Neural cell (in vitro differentiated cells): Measurements from ENCODE around the gene USP38. TPM values are rescaled to one million over a fixed set of nuclear protein-coding genes. Genes with fewer than 3 reads are reported as not detected.

Source experiments
- H2AFZ ChIP-seq: fragments of 200-600, 300-800 bp; sonication (generic), shearing (Covaris generic); 2 replicates; pipeline ENCODE4 v1.6.0; 2014; ENCODE audit warnings: low read depth, mild to moderate bottlenecking, antibody characterized with exemption, low read length, moderate library complexity
- H3F3A ChIP-seq: fragments of 200-600 bp; shearing (Covaris generic); 2 replicates; pipeline ENCODE4 v1.6.1; 2016; ENCODE audit warnings: mild to moderate bottlenecking, moderate library complexity, mixed read lengths, antibody characterized with exemption, low read length; ENCODE audit not compliant: insufficient read depth, poor library complexity, severe bottlenecking
- H3K27ac ChIP-seq: fragments of 200-600, 300-800 bp; sonication (generic), shearing (Covaris generic); 2 replicates; pipeline ENCODE4 v1.5.1; 2014; ENCODE audit warnings: mild to moderate bottlenecking, low read length, moderate library complexity
- H3K27me3 ChIP-seq: fragments of 300-800, 200-600 bp; sonication (generic), shearing (Covaris generic); 2 replicates; pipeline ENCODE4 v1.6.0; 2014; ENCODE audit warnings: mild to moderate bottlenecking, low read depth, low read length, moderate library complexity; ENCODE audit not compliant: insufficient read depth
- H3K36me3 ChIP-seq: fragments of 300-800, 200-600 bp; sonication (generic), shearing (Covaris generic); 2 replicates; pipeline ENCODE4 v1.5.1; 2014; ENCODE audit warnings: mild to moderate bottlenecking, antibody characterized with exemption, low read length, moderate library complexity; ENCODE audit not compliant: insufficient read depth
- H3K4me2 ChIP-seq: fragments of 300-800, 200-600 bp; sonication (generic), shearing (Covaris generic); 2 replicates; pipeline ENCODE4 v1.6.0; 2014; ENCODE audit warnings: mild to moderate bottlenecking, low read length
- H3K4me3 ChIP-seq: fragments of 300-800, 200-600 bp; sonication (generic), shearing (Covaris generic); 2 replicates; pipeline ENCODE4 v1.5.1; 2014; ENCODE audit warnings: mild to moderate bottlenecking, low read length, moderate library complexity
- H3K79me2 ChIP-seq: fragments of 200-600 bp; shearing (Covaris generic); replicated peaks from 2 replicates; pipeline ENCODE4 v1.6.0; 2014; ENCODE audit warnings: mild to moderate bottlenecking, low read length, moderate library complexity; ENCODE audit not compliant: insufficient read depth
- H3K9ac ChIP-seq: fragments of 300-800, 200-600 bp; sonication (generic), shearing (Covaris generic); 2 replicates; pipeline ENCODE4 v1.6.1; 2016; ENCODE audit warnings: mild to moderate bottlenecking, low read length, mixed read lengths
- H3K9me2 ChIP-seq: fragments of 200-600 bp; shearing (Covaris generic); 2 replicates; pipeline ENCODE4 v1.6.1; 2016; ENCODE audit warnings: mild to moderate bottlenecking, low read length, mixed read lengths; ENCODE audit not compliant: insufficient read depth
- H3K9me3 ChIP-seq: fragments of 200-600, 300-800 bp; sonication (generic), shearing (Covaris generic); 2 replicates; pipeline ENCODE4 v1.6.1; 2016; ENCODE audit warnings: mild to moderate bottlenecking, mixed run types, low read length, moderate library complexity, mixed read lengths
- H4K20me1 ChIP-seq: fragments of 200-600 bp; shearing (Covaris generic); 2 replicates; pipeline ENCODE4 v1.6.1; 2016; ENCODE audit warnings: mild to moderate bottlenecking, mixed run types; ENCODE audit not compliant: insufficient read depth
- EP300 ChIP-seq: fragments of 450-650 bp; conservative IDR thresholded peaks from 2 replicates; pipeline ENCODE4 v1.6.1; 2014; ENCODE audit warnings: antibody characterized with exemption, mild to moderate bottlenecking, moderate library complexity; ENCODE audit not compliant: poor library complexity, severe bottlenecking
- EZH2 ChIP-seq: fragments of 200-600, 300-800 bp; shearing (Covaris generic), sonication (generic); IDR thresholded peaks from 2 replicates; pipeline ENCODE4 v1.6.1; 2014; ENCODE audit warnings: antibody characterized with exemption, low read length, borderline replicate concordance, mild to moderate bottlenecking; ENCODE audit not compliant: insufficient read depth, poor library complexity, severe bottlenecking
- MXI1 ChIP-seq: fragments of 450-650 bp; conservative IDR thresholded peaks from 2 replicates; pipeline ENCODE4 v1.6.1; 2014; ENCODE audit warnings: antibody characterized with exemption, mild to moderate bottlenecking; ENCODE audit not compliant: poor library complexity, severe bottlenecking
- POLR2AphosphoS5 ChIP-seq: IDR thresholded peaks from 2 replicates; pipeline ENCODE4 v1.6.1; 2012
- RAD21 ChIP-seq: fragments of 450-650 bp; conservative IDR thresholded peaks from 2 replicates; pipeline ENCODE4 v1.6.1; 2014; ENCODE audit warnings: antibody characterized with exemption, mild to moderate bottlenecking, moderate library complexity
- SMC3 ChIP-seq: fragments of 450-650 bp; conservative IDR thresholded peaks from 2 replicates; pipeline ENCODE4 v1.6.1; 2014; ENCODE audit warnings: antibody characterized with exemption, mild to moderate bottlenecking, moderate library complexity; ENCODE audit not compliant: poor library complexity
- TAF1 ChIP-seq: IDR thresholded peaks from 2 replicates; pipeline ENCODE4 v1.6.1; 2012; ENCODE audit warnings: low read depth
- polyA plus RNA-seq: library from polyadenylated mRNA; depleted of rRNA; stranded (reverse); fragments of >200 nt; gene quantifications from 2 replicates; pipeline ENCODE4 v1.2.3, GENCODE V29; 2014
- TF ChIP-seq, protein P1 (sequence below): fragments of 450-650 bp; IDR thresholded peaks from 2 replicates; pipeline ENCODE4 v1.5.1; 2014; ENCODE audit warnings: antibody characterized with exemption, mild to moderate bottlenecking, moderate library complexity; ENCODE audit not compliant: poor library complexity, severe bottlenecking
- TF ChIP-seq, protein P2 (sequence below): IDR thresholded peaks from 2 replicates; pipeline ENCODE4 v1.6.1; 2012; ENCODE audit warnings: borderline replicate concordance

The USP38 gene
- polyA plus RNA-seq, 1 donor from 2014 or later = 9.5 TPM

DNA sequence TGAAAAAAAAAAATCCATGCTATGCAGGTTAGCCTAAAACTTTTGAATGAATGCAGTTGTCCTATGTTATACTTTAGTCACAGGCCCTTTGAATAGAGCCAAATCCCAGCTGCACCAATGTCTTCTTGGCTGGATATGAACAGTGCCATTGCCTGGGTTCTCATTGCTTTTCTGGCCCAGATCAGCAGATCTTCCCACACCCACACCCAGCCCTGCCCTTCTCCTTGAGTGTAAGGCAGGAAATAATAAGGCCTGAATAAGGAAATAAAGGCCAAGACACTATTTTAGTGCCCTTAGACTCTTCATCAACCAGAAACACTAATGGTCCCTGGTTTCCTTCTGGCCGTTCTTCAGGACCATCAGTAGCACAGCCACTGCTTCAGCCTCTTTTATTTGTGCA is 66.6 kb downstream of the USP38 start:
- Histone ChIP-seq H3K36me3 (no peaks in the 10 kb centered on the region), H3K27ac (no peak overlapping the region), H3K27me3 (no peaks in the 10 kb centered on the region), H3K9ac (no peak overlapping the region), H4K20me1 (no peaks in the 10 kb centered on the region), H3K9me2 (no peaks in the 10 kb centered on the region), H3K79me2 (no peaks in the 10 kb centered on the region), H3K4me3 (no peak overlapping the region), H3K4me2 (no peak overlapping the region), H3K9me3 (no peaks in the 10 kb centered on the region), H3F3A (no peaks in the 10 kb centered on the region), H2AFZ (no peak overlapping the region)
- TF ChIP-seq SMC3 = no peak
- TF ChIP-seq TAF1 = no peak
- TF ChIP-seq EZH2 = no peak
- TF ChIP-seq EP300 = no peak
- TF ChIP-seq, protein P1, sequence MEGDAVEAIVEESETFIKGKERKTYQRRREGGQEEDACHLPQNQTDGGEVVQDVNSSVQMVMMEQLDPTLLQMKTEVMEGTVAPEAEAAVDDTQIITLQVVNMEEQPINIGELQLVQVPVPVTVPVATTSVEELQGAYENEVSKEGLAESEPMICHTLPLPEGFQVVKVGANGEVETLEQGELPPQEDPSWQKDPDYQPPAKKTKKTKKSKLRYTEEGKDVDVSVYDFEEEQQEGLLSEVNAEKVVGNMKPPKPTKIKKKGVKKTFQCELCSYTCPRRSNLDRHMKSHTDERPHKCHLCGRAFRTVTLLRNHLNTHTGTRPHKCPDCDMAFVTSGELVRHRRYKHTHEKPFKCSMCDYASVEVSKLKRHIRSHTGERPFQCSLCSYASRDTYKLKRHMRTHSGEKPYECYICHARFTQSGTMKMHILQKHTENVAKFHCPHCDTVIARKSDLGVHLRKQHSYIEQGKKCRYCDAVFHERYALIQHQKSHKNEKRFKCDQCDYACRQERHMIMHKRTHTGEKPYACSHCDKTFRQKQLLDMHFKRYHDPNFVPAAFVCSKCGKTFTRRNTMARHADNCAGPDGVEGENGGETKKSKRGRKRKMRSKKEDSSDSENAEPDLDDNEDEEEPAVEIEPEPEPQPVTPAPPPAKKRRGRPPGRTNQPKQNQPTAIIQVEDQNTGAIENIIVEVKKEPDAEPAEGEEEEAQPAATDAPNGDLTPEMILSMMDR = no peak
- no peak for TF ChIP-seq RAD21
- no peak for TF ChIP-seq MXI1
- TF ChIP-seq, protein P2, sequence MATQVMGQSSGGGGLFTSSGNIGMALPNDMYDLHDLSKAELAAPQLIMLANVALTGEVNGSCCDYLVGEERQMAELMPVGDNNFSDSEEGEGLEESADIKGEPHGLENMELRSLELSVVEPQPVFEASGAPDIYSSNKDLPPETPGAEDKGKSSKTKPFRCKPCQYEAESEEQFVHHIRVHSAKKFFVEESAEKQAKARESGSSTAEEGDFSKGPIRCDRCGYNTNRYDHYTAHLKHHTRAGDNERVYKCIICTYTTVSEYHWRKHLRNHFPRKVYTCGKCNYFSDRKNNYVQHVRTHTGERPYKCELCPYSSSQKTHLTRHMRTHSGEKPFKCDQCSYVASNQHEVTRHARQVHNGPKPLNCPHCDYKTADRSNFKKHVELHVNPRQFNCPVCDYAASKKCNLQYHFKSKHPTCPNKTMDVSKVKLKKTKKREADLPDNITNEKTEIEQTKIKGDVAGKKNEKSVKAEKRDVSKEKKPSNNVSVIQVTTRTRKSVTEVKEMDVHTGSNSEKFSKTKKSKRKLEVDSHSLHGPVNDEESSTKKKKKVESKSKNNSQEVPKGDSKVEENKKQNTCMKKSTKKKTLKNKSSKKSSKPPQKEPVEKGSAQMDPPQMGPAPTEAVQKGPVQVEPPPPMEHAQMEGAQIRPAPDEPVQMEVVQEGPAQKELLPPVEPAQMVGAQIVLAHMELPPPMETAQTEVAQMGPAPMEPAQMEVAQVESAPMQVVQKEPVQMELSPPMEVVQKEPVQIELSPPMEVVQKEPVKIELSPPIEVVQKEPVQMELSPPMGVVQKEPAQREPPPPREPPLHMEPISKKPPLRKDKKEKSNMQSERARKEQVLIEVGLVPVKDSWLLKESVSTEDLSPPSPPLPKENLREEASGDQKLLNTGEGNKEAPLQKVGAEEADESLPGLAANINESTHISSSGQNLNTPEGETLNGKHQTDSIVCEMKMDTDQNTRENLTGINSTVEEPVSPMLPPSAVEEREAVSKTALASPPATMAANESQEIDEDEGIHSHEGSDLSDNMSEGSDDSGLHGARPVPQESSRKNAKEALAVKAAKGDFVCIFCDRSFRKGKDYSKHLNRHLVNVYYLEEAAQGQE = no peak
- TF ChIP-seq POLR2AphosphoS5 = no peak

DNA sequence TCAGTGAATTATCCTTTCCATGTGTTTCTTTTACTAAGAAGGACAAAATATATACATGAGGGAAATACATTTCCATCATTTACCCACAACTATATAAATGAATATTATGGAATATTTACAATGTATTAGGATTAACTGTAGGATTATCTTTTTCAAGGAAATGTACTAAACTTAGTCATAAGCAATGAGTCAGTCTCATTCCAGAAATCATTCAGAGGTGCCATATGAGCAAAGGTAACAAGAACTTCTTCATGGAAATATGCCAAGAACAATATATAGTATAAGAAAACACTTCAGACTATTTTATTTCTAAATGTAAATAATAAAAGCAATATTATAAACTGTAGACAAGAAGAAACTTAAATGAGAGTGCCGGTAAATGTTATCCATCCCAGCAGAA is 67.1 kb downstream of the USP38 start:
- H3F3A ChIP-seq = no peaks in the 10 kb centered on the region
- H2AFZ ChIP-seq = no peak overlapping the region
- H3K9me2 ChIP-seq = no peaks in the 10 kb centered on the region
- H3K4me2 ChIP-seq = no peak overlapping the region
- H3K4me3 ChIP-seq = no peak overlapping the region
- no peaks in the 10 kb centered on the region for H3K9me3 ChIP-seq
- no peaks in the 10 kb centered on the region for H3K27me3 ChIP-seq
- no peak overlapping the region for H3K27ac ChIP-seq
- no peak overlapping the region for H3K9ac ChIP-seq
- H3K36me3 ChIP-seq = no peaks in the 10 kb centered on the region
- no peaks in the 10 kb centered on the region for H3K79me2 ChIP-seq
- H4K20me1 ChIP-seq = no peaks in the 10 kb centered on the region
- TF ChIP-seq, protein P1 = no peak
- TF ChIP-seq RAD21 (no peak), EP300 (no peak), MXI1 (no peak), TAF1 (no peak), SMC3 (no peak), POLR2AphosphoS5 (no peak)
- TF ChIP-seq, protein P2 = no peak
